ENCODE results near the gene CNGB1. TPM values are rescaled to one million over a fixed set of nuclear protein-coding genes. Genes with fewer than 3 reads are reported as not detected.

Gene CNGB1
- total RNA-seq, 1 experiment from 2014 or later, result not detected

- Mint-ChIP-seq H3K36me3 (ENCODE audit: insufficient read depth, unreplicated experiment) (peaks cover 37% of the 10 kb centered on the region), H3K27me3 (ENCODE audit: insufficient read depth, unreplicated experiment) (no peaks in the 10 kb centered on the region), H3K9me3 (ENCODE audit: unreplicated experiment) (no peaks in the 10 kb centered on the region), H3K27ac (ENCODE audit: low read depth, unreplicated experiment) (no peak overlapping the region), H3K4me1 (ENCODE audit: insufficient read depth, unreplicated experiment) (peaks cover 19% of the 10 kb centered on the region), H3K4me3 (ENCODE audit: unreplicated experiment) (no peak overlapping the region)
- intact Hi-C loops (cut with micrococcal nuclease), result no loop called here
- no TSS peak for BruUV-seq (replicated peaks)
- CTCF ChIA-PET, result interaction anchor here (0.6 to 7.0 kb wide), 2 partner anchors 95 to 1690 kb away, joined by 3 to 88 read pairs; no protein-coding TSS in a partner anchor
- TF ChIP-seq, protein P1, sequence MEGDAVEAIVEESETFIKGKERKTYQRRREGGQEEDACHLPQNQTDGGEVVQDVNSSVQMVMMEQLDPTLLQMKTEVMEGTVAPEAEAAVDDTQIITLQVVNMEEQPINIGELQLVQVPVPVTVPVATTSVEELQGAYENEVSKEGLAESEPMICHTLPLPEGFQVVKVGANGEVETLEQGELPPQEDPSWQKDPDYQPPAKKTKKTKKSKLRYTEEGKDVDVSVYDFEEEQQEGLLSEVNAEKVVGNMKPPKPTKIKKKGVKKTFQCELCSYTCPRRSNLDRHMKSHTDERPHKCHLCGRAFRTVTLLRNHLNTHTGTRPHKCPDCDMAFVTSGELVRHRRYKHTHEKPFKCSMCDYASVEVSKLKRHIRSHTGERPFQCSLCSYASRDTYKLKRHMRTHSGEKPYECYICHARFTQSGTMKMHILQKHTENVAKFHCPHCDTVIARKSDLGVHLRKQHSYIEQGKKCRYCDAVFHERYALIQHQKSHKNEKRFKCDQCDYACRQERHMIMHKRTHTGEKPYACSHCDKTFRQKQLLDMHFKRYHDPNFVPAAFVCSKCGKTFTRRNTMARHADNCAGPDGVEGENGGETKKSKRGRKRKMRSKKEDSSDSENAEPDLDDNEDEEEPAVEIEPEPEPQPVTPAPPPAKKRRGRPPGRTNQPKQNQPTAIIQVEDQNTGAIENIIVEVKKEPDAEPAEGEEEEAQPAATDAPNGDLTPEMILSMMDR (IDR thresholded peaks at IDR 0.05; ENCODE audit: unreplicated experiment), result no peak
- DNase-seq (ENCODE audit: unreplicated experiment), result no peak
- POLR2A ChIA-PET, result no interaction called here
Measured at GRCh38 chr16:57995721-57996405, 24.9 kb upstream of the CNGB1 start.

- ChIA-PET POLR2A (no interaction called here), CTCF (no interaction called here)
- intact Hi-C loops (cut with micrococcal nuclease), result no loop called here
- Mint-ChIP-seq H3K27me3 (ENCODE audit: insufficient read depth, unreplicated experiment) (no peaks in the 10 kb centered on the region), H3K27ac (ENCODE audit: low read depth, unreplicated experiment) (no peak overlapping the region), H3K9me3 (ENCODE audit: unreplicated experiment) (no peaks in the 10 kb centered on the region), H3K4me1 (ENCODE audit: insufficient read depth, unreplicated experiment) (peaks cover 19% of the 10 kb centered on the region), H3K36me3 (ENCODE audit: insufficient read depth, unreplicated experiment) (peaks cover 37% of the 10 kb centered on the region), H3K4me3 (ENCODE audit: unreplicated experiment) (no peak overlapping the region)
- DNase-seq (ENCODE audit: unreplicated experiment), result peak; percentile 60
- no TSS peak for BruUV-seq (replicated peaks)
- TF ChIP-seq, protein P1 (IDR thresholded peaks at IDR 0.05; ENCODE audit: unreplicated experiment), result peak; percentile 28
Measured at GRCh38 chr16:57994778-57995177, 23.9 kb upstream of the CNGB1 start.

GRCh38 chr16:57994361-57994760 lies 23.4 kb upstream of the CNGB1 start:
- Mint-ChIP-seq H3K9me3 (ENCODE audit: unreplicated experiment) (no peaks in the 10 kb centered on the region), H3K36me3 (ENCODE audit: insufficient read depth, unreplicated experiment) (peaks cover 37% of the 10 kb centered on the region), H3K4me1 (ENCODE audit: insufficient read depth, unreplicated experiment) (peaks cover 18% of the 10 kb centered on the region), H3K4me3 (ENCODE audit: unreplicated experiment) (no peak overlapping the region), H3K27ac (ENCODE audit: low read depth, unreplicated experiment) (no peak overlapping the region), H3K27me3 (ENCODE audit: insufficient read depth, unreplicated experiment) (no peaks in the 10 kb centered on the region)
- DNase-seq (ENCODE audit: unreplicated experiment), result no peak
- TF ChIP-seq, protein P1 (IDR thresholded peaks at IDR 0.05; ENCODE audit: unreplicated experiment), result no peak
- CTCF ChIA-PET, result interaction anchor here (0.6 kb wide), 1 partner anchor 47 kb away, joined by 3 read pairs; no protein-coding TSS in a partner anchor
- no TSS peak for BruUV-seq (replicated peaks)
- intact Hi-C loops (cut with micrococcal nuclease), result no loop called here
- POLR2A ChIA-PET, result no interaction called here

- Mint-ChIP-seq H3K36me3 (ENCODE audit: insufficient read depth, unreplicated experiment) (peaks cover 37% of the 10 kb centered on the region), H3K27me3 (ENCODE audit: insufficient read depth, unreplicated experiment) (no peaks in the 10 kb centered on the region), H3K9me3 (ENCODE audit: unreplicated experiment) (no peaks in the 10 kb centered on the region), H3K4me1 (ENCODE audit: insufficient read depth, unreplicated experiment) (peaks cover 15% of the 10 kb centered on the region), H3K4me3 (ENCODE audit: unreplicated experiment) (no peak overlapping the region), H3K27ac (ENCODE audit: low read depth, unreplicated experiment) (no peak overlapping the region)
- TF ChIP-seq, protein P1 (IDR thresholded peaks at IDR 0.05; ENCODE audit: unreplicated experiment), result no peak
- POLR2A ChIA-PET, result interaction anchor here (0.7 kb wide), 1 partner anchor 173 kb away, joined by 3 read pairs; no protein-coding TSS in a partner anchor
- BruUV-seq (replicated peaks), result no TSS peak
- intact Hi-C loops (cut with micrococcal nuclease), result no loop called here
- DNase-seq (ENCODE audit: unreplicated experiment), result no peak
- CTCF ChIA-PET, result interaction anchor here (0.6 kb wide), 1 partner anchor 47 kb away, joined by 3 read pairs; no protein-coding TSS in a partner anchor
Measured at GRCh38 chr16:57993897-57994296, 23.0 kb upstream of the CNGB1 start.

Measured in MCF 10A (cell line).